Suprapubic skin (tissue), 4 donors: Measurements from ENCODE around the gene NME3.
"Not testable (repeated sequence)": the region's sequence is repeated elsewhere in the genome, so short reads cannot be mapped to it uniquely, and the experiment has no call there.

Source experiments
- EP300 ChIP-seq: sonication (generic); formaldehyde crosslinking; IDR thresholded peaks from one replicate; pipeline ENCODE4 v1.6.1; 2017; ENCODE audit warnings: antibody characterized with exemption
- POLR2A ChIP-seq, 2 donors: fragments of 450-650 bp; IDR thresholded peaks; one replicate each; pipeline ENCODE4 v1.6.1; 2017; ENCODE audit warnings: antibody characterized with exemption in 2 of 2, mild to moderate bottlenecking in 2 of 2, moderate library complexity in 2 of 2
- POLR2AphosphoS5 ChIP-seq, 3 donors: sonication (generic); formaldehyde crosslinking; IDR thresholded peaks; one replicate each; pipeline ENCODE4 v1.6.1; 2017; ENCODE audit warnings: antibody characterized with exemption in 3 of 3
- TF ChIP-seq, protein P1 (sequence below), 2 donors: fragments of 200-600 bp in 1 of 2; fragments of 450-650 bp in 1 of 2; sonication (generic) in 1 of 2; IDR thresholded peaks; one replicate each; pipeline ENCODE4 v1.5.1; 2016 to 2019; ENCODE audit warnings: antibody characterized with exemption in 2 of 2, mild to moderate bottlenecking in 1 of 2, moderate library complexity in 1 of 2

DNA sequence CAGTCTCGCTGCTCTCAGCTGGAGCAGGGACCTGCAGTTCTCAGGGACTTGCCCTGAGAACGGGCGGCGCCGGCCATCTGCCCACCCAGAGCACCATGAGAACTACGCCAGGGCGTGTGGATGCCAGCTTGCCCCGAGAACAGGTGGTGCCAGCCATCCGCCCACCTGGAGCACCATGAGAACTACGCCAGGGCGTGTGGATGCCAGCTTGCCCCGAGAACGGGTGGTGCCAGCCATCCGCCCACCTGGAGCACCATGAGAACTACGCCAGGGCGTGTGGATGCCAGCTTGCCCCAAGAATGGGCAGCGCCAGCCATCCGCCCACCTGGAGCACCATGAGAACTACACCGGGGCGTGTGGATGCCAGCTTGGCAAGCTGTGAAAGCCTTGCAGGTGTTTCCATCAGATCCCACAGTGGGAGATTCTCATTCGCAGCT lies 38.8 kb downstream of the NME3 start:
- TF ChIP-seq, protein P1, sequence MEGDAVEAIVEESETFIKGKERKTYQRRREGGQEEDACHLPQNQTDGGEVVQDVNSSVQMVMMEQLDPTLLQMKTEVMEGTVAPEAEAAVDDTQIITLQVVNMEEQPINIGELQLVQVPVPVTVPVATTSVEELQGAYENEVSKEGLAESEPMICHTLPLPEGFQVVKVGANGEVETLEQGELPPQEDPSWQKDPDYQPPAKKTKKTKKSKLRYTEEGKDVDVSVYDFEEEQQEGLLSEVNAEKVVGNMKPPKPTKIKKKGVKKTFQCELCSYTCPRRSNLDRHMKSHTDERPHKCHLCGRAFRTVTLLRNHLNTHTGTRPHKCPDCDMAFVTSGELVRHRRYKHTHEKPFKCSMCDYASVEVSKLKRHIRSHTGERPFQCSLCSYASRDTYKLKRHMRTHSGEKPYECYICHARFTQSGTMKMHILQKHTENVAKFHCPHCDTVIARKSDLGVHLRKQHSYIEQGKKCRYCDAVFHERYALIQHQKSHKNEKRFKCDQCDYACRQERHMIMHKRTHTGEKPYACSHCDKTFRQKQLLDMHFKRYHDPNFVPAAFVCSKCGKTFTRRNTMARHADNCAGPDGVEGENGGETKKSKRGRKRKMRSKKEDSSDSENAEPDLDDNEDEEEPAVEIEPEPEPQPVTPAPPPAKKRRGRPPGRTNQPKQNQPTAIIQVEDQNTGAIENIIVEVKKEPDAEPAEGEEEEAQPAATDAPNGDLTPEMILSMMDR (IDR thresholded peaks at IDR 0.05), result not testable (repeated sequence)
- TF ChIP-seq POLR2A (IDR thresholded peaks at IDR 0.05); EP300; POLR2AphosphoS5 (IDR thresholded peaks at IDR 0.05): not testable (repeated sequence)
